Stimulated activated CD8-positive, alpha-beta memory T cell treated with anti-CD3 and anti-CD28 coated beads, Interleukin-2, amount 100 ng/mL, for 1 hour (primary cell): ENCODE data around the gene LMBR1L.

Source experiments
- DNase-seq, 2 donors: peaks; one replicate each; pipeline ENCODE4 v3.0.0-alpha.2; 2020; ENCODE audit warnings: low read depth in 2 of 2

Gene LMBR1L

DNA sequence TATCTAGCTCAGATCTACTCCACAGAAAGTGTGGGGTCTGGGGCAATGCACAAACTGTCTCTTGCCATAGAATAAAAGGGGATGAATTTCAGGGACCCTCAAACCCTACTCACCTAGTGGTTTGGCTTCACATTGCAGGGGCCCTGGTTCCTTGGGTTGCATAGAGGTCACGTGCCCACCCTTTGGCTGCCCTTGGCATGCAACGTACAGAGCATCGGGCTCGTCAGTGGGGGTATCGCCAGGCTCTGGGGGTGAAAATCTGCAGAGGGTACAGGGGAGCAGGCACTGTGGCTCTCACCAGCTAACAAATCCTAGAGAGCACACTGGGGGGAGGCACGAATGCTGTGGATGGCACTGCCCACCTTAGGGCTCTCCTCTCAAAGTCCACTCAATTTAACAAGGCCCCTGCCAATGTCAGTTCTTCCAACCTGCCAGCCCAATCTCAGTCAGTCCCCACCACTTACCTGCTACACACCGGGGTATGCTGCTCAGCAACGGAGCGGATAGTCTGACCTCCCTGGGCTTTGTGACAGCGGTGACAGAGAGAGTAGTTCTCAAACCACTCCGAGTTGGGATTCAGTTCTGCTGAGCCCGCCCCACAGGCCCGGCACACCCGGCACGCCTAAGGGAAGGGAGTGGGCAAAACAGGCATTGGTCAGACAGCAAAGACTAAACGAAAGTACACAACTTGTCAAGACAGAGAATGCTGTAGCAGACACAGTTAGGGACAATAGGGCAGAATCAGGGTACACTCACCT lies 58.0 kb downstream of the LMBR1L start:
- no peak for DNase-seq

DNA sequence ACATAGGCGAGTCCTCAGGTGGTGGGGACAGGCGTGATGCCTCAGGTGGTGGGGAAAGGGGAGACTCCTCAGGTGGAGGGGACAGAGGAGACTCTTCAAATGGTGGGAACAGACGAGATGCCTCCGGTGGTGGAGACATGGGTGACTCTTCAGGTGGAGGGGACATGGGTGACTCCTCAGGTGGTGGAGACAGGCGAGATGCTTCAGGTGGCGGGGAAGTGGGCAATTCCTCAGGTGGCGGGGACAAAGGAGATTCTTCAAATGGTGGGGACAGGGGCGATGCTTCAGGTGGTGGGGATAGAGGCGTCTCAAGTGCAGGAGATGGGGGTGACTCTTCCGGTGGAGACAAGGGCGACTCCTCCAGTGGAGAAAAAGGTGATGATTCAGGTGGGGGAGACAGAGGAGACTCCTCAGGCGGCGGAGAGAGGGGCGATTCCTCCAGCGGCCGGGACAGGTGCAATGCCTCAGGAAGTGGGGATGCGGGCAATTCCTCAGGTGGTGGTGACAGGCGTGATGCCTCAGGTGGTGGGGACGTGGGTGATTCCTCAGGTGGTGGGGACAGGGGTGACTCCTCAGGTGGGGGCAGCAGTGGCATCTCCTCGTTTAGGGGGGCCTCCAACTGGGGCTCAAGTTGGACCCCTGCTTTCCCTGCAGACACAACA lies 58.7 kb downstream of the LMBR1L start:
- DNase-seq: no peak

DNA sequence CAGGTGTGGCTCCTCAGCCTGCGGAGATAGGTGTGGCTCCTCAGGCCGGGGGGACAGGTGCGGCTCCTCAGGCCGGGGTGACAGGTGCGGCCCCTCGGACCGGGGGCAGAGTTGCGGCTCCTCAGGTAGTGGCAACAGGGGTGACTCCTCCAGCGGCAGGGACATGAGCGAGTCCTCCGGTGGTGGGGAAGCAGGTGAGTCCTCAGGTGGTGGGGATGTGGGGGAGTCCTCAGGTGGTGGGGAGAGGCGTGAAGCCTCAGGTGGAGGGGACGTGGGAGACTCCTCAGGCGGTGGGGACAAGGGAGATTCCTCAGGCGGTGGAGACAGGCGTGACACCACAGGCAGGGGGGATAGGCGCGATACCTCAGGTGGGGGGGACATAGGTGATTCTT lies 59.3 kb downstream of the LMBR1L start:
- DNase-seq: no peak

DNA sequence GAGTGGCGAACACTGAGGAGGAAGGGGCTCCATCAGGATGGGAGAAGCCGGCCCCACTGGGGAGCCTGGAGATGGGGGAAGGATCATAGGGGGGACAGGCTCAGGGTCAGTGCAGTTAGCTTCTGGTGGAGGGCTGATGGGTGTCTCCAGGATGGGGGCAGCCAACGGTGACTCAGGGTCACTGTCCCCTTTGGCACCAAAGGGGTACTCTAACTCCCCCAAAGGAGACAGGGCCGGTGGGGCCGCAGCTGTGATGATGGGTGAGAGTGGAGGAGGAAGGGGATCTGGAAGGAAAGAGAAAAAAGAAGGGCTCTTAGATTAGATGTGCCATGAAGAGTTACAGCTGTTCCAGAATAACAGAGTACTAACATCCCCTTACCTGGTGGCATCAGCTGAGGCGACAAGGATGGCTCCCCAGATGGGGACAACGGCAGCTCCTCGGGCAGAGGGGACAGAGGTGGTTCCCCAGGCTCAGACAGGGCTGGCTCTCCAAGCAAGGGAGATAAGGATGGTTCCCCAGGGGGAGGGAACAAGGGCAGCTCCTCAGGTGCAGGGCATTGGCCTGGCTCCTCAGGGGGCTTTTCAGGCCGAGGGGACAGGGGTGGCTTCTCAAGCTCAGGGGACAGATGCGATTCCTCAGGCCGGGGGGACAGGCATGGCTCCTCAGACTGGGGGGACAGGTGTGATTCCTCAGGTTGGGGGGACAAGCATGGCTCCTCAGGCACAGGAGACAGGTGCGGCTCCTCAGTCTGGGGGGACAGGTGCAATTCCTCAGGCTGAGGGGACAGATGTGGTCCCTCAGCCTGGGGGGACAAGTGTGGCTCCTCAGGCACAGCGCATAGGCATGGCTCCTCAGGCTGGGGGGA lies 59.9 kb downstream of the LMBR1L start:
- DNase-seq: no peak

DNA sequence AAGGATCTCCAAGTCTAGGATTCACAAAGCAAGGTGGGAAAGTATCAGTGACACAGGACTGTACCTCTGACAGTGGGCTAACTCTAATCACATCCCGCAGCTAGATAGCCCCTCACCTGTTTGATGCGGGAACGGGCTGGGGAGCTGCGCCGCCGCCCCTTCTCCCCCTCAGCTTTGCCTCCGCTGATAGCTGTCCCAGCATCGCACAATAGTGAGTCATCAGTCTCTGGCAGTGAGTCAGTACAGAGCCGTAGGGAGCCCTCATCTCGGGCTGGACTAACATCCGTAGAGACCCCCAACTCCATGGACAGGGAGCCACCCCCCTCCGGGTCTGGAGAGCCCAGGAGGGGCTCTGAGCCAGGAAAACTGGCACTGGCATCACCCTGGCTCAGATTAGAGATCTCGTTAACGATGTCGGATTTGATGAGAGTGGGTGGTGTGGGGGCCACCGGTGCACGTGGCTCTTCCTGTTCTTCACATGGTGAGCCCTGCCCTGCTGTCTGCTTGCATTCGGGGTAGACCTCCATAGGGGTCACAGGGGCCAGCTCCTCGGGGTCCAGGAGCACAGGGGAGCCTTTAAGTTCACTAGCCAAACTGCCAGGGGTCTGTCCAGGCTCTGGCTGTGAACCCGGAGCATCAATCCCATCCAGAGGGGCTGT lies 61.0 kb downstream of the LMBR1L start:
- no peak for DNase-seq

DNA sequence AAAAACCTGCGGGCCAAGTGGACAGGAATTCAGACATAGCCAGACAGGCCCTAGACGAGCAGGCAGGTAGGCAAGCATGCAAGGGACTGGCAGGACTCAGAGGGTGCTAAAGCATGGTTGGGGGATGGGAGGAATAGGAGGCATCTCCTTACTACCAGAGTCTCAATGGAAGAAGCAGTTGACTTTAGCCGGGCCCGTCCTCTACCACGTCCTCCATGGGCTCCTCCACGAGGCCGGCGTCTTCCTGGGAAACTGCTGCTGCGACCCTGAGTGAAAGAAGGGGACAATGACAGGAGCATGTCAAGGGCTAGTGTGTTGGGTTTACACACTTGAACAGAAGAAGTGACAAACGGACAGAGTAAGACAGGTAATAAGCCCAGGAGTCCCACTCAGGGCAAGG lies 61.7 kb downstream of the LMBR1L start:
- no peak for DNase-seq
